Panc1 (cell line): Measurements from ENCODE around the gene PHLDB2.

ENCODE experiments used
- POLR2AphosphoS5 ChIP-seq: IDR thresholded peaks from 2 replicates; pipeline ENCODE4 v1.6.1; 2012; ENCODE audit warnings: mild to moderate bottlenecking, low read depth, low read length, moderate library complexity
- SIN3A ChIP-seq: IDR thresholded peaks from 2 replicates; pipeline ENCODE4 v1.6.1; 2012; ENCODE audit warnings: low read depth, mild to moderate bottlenecking, low read length, moderate library complexity, borderline replicate concordance; ENCODE audit not compliant: insufficient read depth
- TCF7L2 ChIP-seq: IDR thresholded peaks from 2 replicates; pipeline ENCODE4 v1.6.1; 2011; ENCODE audit warnings: mild to moderate bottlenecking, low read depth, low read length, inconsistent platforms
- TF ChIP-seq, protein P1 (sequence below): fragments of 450-650 bp; IDR thresholded peaks from 2 replicates; pipeline ENCODE4 v1.5.1; 2017; ENCODE audit warnings: mild to moderate bottlenecking
- TF ChIP-seq, protein P2 (sequence below), 2 experiments: IDR thresholded peaks; 2 replicates each; pipeline ENCODE4 v1.6.1; 2011 to 2012; ENCODE audit warnings: low read depth in 2 of 2, control low read depth in 1 of 2, low read length in 1 of 2, mild to moderate bottlenecking in 1 of 2, moderate library complexity in 1 of 2; ENCODE audit not compliant: insufficient read depth in 1 of 2

DNA sequence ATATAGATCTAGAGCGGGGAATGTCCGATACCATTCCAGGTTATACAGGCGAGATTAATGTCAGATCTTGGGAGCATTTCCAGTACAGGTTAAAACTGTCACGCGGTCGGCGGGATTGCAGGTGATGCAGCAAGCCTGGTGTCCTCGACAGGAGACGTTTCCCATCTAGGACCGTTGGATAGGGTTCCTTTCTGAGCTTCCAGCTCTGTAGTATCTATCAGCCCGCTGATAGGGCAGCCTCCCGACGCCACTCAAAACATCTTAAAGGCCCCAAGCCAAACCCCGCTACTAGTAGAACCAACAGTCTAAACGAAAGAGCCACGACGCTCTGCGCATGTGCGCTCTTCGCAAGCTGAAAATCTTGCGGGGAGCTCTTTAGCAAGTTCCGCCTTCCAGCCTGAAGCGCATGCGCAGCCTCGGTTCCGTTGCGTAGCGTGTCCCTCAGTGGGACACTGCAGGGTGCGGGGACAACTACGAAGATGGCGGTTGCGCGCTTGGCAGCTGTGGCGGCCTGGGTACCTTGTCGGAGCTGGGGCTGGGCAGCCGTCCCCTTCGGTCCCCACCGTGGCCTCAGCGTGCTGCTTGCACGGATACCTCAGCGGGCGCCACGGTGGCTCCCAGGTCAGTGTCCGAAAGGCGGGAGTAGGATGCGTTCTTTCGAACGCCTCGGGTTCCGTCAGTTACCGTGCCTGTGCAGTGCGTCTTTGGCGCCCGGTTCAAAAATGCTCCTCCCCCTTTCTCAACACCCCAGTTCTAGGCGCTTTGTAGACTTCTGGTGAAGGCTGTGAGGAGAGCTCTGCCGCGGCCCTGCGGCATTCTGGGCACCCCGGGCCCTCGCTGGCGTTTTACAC lies 119.7 kb downstream of the PHLDB2 start, which contains the start of gene ABHD10:
- TF ChIP-seq, protein P1, sequence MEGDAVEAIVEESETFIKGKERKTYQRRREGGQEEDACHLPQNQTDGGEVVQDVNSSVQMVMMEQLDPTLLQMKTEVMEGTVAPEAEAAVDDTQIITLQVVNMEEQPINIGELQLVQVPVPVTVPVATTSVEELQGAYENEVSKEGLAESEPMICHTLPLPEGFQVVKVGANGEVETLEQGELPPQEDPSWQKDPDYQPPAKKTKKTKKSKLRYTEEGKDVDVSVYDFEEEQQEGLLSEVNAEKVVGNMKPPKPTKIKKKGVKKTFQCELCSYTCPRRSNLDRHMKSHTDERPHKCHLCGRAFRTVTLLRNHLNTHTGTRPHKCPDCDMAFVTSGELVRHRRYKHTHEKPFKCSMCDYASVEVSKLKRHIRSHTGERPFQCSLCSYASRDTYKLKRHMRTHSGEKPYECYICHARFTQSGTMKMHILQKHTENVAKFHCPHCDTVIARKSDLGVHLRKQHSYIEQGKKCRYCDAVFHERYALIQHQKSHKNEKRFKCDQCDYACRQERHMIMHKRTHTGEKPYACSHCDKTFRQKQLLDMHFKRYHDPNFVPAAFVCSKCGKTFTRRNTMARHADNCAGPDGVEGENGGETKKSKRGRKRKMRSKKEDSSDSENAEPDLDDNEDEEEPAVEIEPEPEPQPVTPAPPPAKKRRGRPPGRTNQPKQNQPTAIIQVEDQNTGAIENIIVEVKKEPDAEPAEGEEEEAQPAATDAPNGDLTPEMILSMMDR, result no peak
- TF ChIP-seq POLR2AphosphoS5, result peak; percentile 97
- TF ChIP-seq TCF7L2, result 0 out of 2 replicates have a peak, but pooled peaks have one; percentile 71
- TF ChIP-seq, protein P2, sequence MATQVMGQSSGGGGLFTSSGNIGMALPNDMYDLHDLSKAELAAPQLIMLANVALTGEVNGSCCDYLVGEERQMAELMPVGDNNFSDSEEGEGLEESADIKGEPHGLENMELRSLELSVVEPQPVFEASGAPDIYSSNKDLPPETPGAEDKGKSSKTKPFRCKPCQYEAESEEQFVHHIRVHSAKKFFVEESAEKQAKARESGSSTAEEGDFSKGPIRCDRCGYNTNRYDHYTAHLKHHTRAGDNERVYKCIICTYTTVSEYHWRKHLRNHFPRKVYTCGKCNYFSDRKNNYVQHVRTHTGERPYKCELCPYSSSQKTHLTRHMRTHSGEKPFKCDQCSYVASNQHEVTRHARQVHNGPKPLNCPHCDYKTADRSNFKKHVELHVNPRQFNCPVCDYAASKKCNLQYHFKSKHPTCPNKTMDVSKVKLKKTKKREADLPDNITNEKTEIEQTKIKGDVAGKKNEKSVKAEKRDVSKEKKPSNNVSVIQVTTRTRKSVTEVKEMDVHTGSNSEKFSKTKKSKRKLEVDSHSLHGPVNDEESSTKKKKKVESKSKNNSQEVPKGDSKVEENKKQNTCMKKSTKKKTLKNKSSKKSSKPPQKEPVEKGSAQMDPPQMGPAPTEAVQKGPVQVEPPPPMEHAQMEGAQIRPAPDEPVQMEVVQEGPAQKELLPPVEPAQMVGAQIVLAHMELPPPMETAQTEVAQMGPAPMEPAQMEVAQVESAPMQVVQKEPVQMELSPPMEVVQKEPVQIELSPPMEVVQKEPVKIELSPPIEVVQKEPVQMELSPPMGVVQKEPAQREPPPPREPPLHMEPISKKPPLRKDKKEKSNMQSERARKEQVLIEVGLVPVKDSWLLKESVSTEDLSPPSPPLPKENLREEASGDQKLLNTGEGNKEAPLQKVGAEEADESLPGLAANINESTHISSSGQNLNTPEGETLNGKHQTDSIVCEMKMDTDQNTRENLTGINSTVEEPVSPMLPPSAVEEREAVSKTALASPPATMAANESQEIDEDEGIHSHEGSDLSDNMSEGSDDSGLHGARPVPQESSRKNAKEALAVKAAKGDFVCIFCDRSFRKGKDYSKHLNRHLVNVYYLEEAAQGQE (IDR thresholded peaks at IDR 0.05; ENCODE audit: insufficient read depth in 1 of 2, low read depth in 2 of 2, low read length in 1 of 2), result no peak
- TF ChIP-seq SIN3A, result no peak; the same call in 1 of the 2 replicates
